Prostate gland (tissue), 2 donors: ENCODE results near the gene TATDN3.

Experiments used
- CTCF ChIP-seq, 4 experiments: fragments of 200-600 bp in 2 of 4; fragments of 450-650 bp in 2 of 4; sonication (generic) in 2 of 4; IDR thresholded peaks; 1 replicate in 3 of 4; 2 replicates in 1 of 4; pipeline ENCODE4 v1.5.1; 2016 to 2019; ENCODE audit warnings: antibody characterized with exemption in 4 of 4, mild to moderate bottlenecking in 2 of 4, moderate library complexity in 2 of 4
- POLR2AphosphoS5 ChIP-seq: sonication (generic); formaldehyde crosslinking; IDR thresholded peaks from one replicate; pipeline ENCODE4 v1.6.1; 2017; ENCODE audit warnings: antibody characterized with exemption

- TF ChIP-seq CTCF (IDR thresholded peaks at IDR 0.05) (no peak), POLR2AphosphoS5 (no peak)
Measured at GRCh38 chr1:212853658-212854057, 62.0 kb downstream of the TATDN3 start.
